Measurements from ENCODE around the gene FRRS1. TPM values are rescaled to one million over a fixed set of nuclear protein-coding genes. Genes with fewer than 3 reads are reported as not detected.
"Not testable (repeated sequence)": the region's sequence is repeated elsewhere in the genome, so short reads cannot be mapped to it uniquely, and the experiment has no call there.

FRRS1 gene
- total RNA-seq, 6 experiments from 2014 or later, result 0.22 to 1.1 (median 0.41) TPM

GRCh38 chr1:99764909-99765308 is 1.5 kb downstream of the FRRS1 start:
- no peak overlapping the region for H3K27ac Mint-ChIP-seq
- peaks cover 15% of the 10 kb centered on the region; the same call in 1 of the 2 replicates for H3K4me1 Mint-ChIP-seq (ENCODE audit: low read depth)
- H3K9me3 Mint-ChIP-seq, result no peaks in the 10 kb centered on the region

GRCh38 chr1:99764439-99764838 is 2.0 kb downstream of the FRRS1 start:
- no peak overlapping the region for H3K27ac Mint-ChIP-seq
- no peaks in the 10 kb centered on the region for H3K9me3 Mint-ChIP-seq
- H3K27me3 Mint-ChIP-seq (ENCODE audit: insufficient read depth), result peaks cover 9% of the 10 kb centered on the region
- H3K4me3 Mint-ChIP-seq, result no peak overlapping the region
- H3K36me3 Mint-ChIP-seq (ENCODE audit: low read depth), result no peaks in the 10 kb centered on the region
- TF ChIP-seq CTCF (IDR thresholded peaks at IDR 0.05), result no peak
- no peak for DNase-seq
- H3K4me1 Mint-ChIP-seq (ENCODE audit: low read depth), result peaks cover 15% of the 10 kb centered on the region; the same call in 1 of the 2 replicates

More at GRCh38 chr1:99764909-99765308, 1.5 kb downstream of the FRRS1 start:
- no peak for TF ChIP-seq CTCF (IDR thresholded peaks at IDR 0.05)
- no peak for DNase-seq
- Mint-ChIP-seq H3K27me3 (ENCODE audit: insufficient read depth) (peaks cover 9% of the 10 kb centered on the region), H3K4me3 (no peak overlapping the region), H3K36me3 (ENCODE audit: low read depth) (no peaks in the 10 kb centered on the region)

- Mint-ChIP-seq H3K36me3 (ENCODE audit: low read depth) (no peaks in the 10 kb centered on the region), H3K4me1 (ENCODE audit: low read depth) (peaks cover 15% of the 10 kb centered on the region; the same call in 1 of the 2 replicates), H3K9me3 (peaks cover 4% of the 10 kb centered on the region; the same call in 1 of the 2 replicates), H3K27me3 (ENCODE audit: insufficient read depth) (peaks cover 9% of the 10 kb centered on the region), H3K27ac (no peak overlapping the region), H3K4me3 (no peak overlapping the region)
- no peak for TF ChIP-seq CTCF (IDR thresholded peaks at IDR 0.05)
- DNase-seq, result no peak
Observed at GRCh38 chr1:99763956-99764355, 2.5 kb downstream of the FRRS1 start.

- H3K36me3 Mint-ChIP-seq (ENCODE audit: low read depth), result no peaks in the 10 kb centered on the region
- H3K27me3 Mint-ChIP-seq (ENCODE audit: insufficient read depth), result peaks cover 7% of the 10 kb centered on the region
- peaks cover 15% of the 10 kb centered on the region; the same call in 1 of the 2 replicates for H3K4me1 Mint-ChIP-seq (ENCODE audit: low read depth)
- no peak for TF ChIP-seq CTCF (IDR thresholded peaks at IDR 0.05)
- no peak overlapping the region for H3K4me3 Mint-ChIP-seq
- peaks cover 5% of the 10 kb centered on the region; the same call in 1 of the 2 replicates for H3K9me3 Mint-ChIP-seq
- no peak overlapping the region for H3K27ac Mint-ChIP-seq
- DNase-seq, result no peak
Observed at GRCh38 chr1:99761774-99762173, 4.7 kb downstream of the FRRS1 start.

- Mint-ChIP-seq H3K27me3 (ENCODE audit: insufficient read depth) (peaks cover 7% of the 10 kb centered on the region), H3K4me3 (no peak overlapping the region), H3K36me3 (ENCODE audit: low read depth) (no peaks in the 10 kb centered on the region), H3K27ac (no peak overlapping the region), H3K4me1 (ENCODE audit: low read depth) (peaks cover 8% of the 10 kb centered on the region; the same call in 1 of the 2 replicates), H3K9me3 (peaks cover 5% of the 10 kb centered on the region; the same call in 1 of the 2 replicates)
- no peak for TF ChIP-seq CTCF (IDR thresholded peaks at IDR 0.05)
- DNase-seq, result no peak
Observed at GRCh38 chr1:99759518-99760160, 6.8 kb downstream of the FRRS1 start.

GRCh38 chr1:99758686-99759517 is 7.5 kb downstream of the FRRS1 start:
- not testable (repeated sequence) for H3K27ac Mint-ChIP-seq

More at GRCh38 chr1:99758686-99759517, 7.5 kb downstream of the FRRS1 start:
- not testable (repeated sequence) for H3K9me3 Mint-ChIP-seq; H3K36me3 Mint-ChIP-seq (ENCODE audit: low read depth); H3K4me3 Mint-ChIP-seq; DNase-seq; H3K4me1 Mint-ChIP-seq (ENCODE audit: low read depth); H3K27me3 Mint-ChIP-seq (ENCODE audit: insufficient read depth)
